Fibroblast of lung (primary cell): ENCODE measurements around the gene PFN3.

ENCODE experiments used
- CTCF ChIP-seq, 2 donors: IDR thresholded peaks in 1 of 2; conservative IDR thresholded peaks in 1 of 2; 1 replicate in 1 of 2; 2 replicates in 1 of 2; pipeline ENCODE4 v1.5.1; 2011 to 2012; ENCODE audit warnings: low read length in 2 of 2, control low read depth in 1 of 2, inconsistent platforms in 1 of 2, low read depth in 1 of 2, mild to moderate bottlenecking in 1 of 2
- EZH2 ChIP-seq: IDR thresholded peaks from 2 replicates; pipeline ENCODE4 v1.5.1; 2012; ENCODE audit warnings: low read length, control low read depth, mild to moderate bottlenecking; ENCODE audit errors: missing control alignments

- TF ChIP-seq CTCF (conservative IDR thresholded peaks at IDR 0.05 in 1 of 2, IDR thresholded peaks at IDR 0.05 in 1 of 2; ENCODE audit: low read depth in 1 of 2, low read length in 2 of 2) = no peak
- no peak for TF ChIP-seq EZH2
Observed at GRCh38 chr5:177369645-177370440, 30.6 kb downstream of the PFN3 start.
